ENCODE results near the gene OR10C1. TPM values are rescaled to one million over a fixed set of nuclear protein-coding genes. Genes with fewer than 3 reads are reported as not detected.

Gene OR10C1
- total RNA-seq, 1 experiment from 2014 or later: not detected

DNA sequence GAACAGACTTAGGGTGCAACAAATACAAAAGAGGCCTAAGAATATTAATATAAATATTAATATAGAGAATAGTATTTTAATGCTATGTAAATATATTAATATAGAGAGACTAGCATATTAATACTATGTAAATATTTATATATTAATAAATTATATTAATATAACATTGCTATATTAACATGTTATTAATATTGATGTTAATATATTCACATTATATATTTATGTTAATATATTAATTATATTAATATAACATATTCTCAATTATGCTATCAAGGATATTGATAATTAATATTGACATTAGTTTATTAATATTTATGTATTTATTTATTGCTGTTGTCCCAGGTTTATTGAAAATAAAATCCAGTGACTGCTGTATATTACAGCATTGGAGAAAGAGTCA, 49.8 kb downstream of the OR10C1 start:
- Histone ChIP-seq H3K9ac (ENCODE audit: low read length) (no peak overlapping the region), H3K4me3 (replicated peaks in 1 of 2; ENCODE audit: low read depth in 1 of 2, low read length in 2 of 2) (no peak overlapping the region), H3K27ac (ENCODE audit: low read depth, low read length) (no peak overlapping the region), H3K27me3 (ENCODE audit: insufficient read depth, low read length) (peaks cover 4% of the 10 kb centered on the region; the same call in 1 of the 2 replicates), H3K9me2 (ENCODE audit: insufficient read depth) (no peaks in the 10 kb centered on the region; the same call in 1 of the 2 replicates), H2AFZ (ENCODE audit: low read depth, low read length, poor library complexity, severe bottlenecking) (no peak overlapping the region), H3K79me2 (ENCODE audit: insufficient read depth, low read length) (no peaks in the 10 kb centered on the region), H4K20me1 (ENCODE audit: insufficient read depth) (no peaks in the 10 kb centered on the region), H3K36me3 (ENCODE audit: control insufficient read depth in 1 of 2, insufficient read depth in 2 of 2, low read length in 2 of 2) (no peaks in the 10 kb centered on the region), H3K4me2 (ENCODE audit: low read length) (no peak overlapping the region), H3K9me3 (ENCODE audit: control insufficient read depth in 1 of 2, insufficient read depth in 1 of 2, low read depth in 1 of 2, low read length in 2 of 2) (no peaks in the 10 kb centered on the region), H3K4me1 (ENCODE audit: control insufficient read depth in 1 of 2, insufficient read depth in 2 of 2, low read length in 2 of 2) (no peaks in the 10 kb centered on the region)
- intact Hi-C loops (cut with micrococcal nuclease): no loop called here
- ATAC-seq (no peak), DNase-seq (ENCODE audit: low read depth, low spot score) (no peak)
- BruUV-seq (replicated peaks): no TSS peak
- TF ChIP-seq CBX3 (IDR thresholded peaks at IDR 0.05; ENCODE audit: low read depth) (no peak), SIN3A (IDR thresholded peaks at IDR 0.05; ENCODE audit: low read depth) (no peak), RAD21 (IDR thresholded peaks at IDR 0.05; ENCODE audit: low read depth) (no peak), SRF (IDR thresholded peaks at IDR 0.05; ENCODE audit: low read depth) (no peak), FOSL1 (IDR thresholded peaks at IDR 0.05; ENCODE audit: low read depth) (no peak), ELF1 (IDR thresholded peaks at IDR 0.05; ENCODE audit: borderline replicate concordance, low read depth) (no peak), SP1 (IDR thresholded peaks at IDR 0.05; ENCODE audit: low read depth) (no peak), POLR2AphosphoS5 (IDR thresholded peaks at IDR 0.05; ENCODE audit: low read depth, low read length) (no peak), TCF7L2 (IDR thresholded peaks at IDR 0.05; ENCODE audit: borderline replicate concordance, extremely low read depth, insufficient read depth, insufficient read length) (no peak), EZH2phosphoT487 (IDR thresholded peaks at IDR 0.05; ENCODE audit: borderline replicate concordance) (no peak), ZNF274 (IDR thresholded peaks at IDR 0.05; ENCODE audit: low read depth, low read length) (no peak), ZFX (IDR thresholded peaks at IDR 0.05) (no peak), JUND (IDR thresholded peaks at IDR 0.05) (no peak)
- TF ChIP-seq, protein P1, sequence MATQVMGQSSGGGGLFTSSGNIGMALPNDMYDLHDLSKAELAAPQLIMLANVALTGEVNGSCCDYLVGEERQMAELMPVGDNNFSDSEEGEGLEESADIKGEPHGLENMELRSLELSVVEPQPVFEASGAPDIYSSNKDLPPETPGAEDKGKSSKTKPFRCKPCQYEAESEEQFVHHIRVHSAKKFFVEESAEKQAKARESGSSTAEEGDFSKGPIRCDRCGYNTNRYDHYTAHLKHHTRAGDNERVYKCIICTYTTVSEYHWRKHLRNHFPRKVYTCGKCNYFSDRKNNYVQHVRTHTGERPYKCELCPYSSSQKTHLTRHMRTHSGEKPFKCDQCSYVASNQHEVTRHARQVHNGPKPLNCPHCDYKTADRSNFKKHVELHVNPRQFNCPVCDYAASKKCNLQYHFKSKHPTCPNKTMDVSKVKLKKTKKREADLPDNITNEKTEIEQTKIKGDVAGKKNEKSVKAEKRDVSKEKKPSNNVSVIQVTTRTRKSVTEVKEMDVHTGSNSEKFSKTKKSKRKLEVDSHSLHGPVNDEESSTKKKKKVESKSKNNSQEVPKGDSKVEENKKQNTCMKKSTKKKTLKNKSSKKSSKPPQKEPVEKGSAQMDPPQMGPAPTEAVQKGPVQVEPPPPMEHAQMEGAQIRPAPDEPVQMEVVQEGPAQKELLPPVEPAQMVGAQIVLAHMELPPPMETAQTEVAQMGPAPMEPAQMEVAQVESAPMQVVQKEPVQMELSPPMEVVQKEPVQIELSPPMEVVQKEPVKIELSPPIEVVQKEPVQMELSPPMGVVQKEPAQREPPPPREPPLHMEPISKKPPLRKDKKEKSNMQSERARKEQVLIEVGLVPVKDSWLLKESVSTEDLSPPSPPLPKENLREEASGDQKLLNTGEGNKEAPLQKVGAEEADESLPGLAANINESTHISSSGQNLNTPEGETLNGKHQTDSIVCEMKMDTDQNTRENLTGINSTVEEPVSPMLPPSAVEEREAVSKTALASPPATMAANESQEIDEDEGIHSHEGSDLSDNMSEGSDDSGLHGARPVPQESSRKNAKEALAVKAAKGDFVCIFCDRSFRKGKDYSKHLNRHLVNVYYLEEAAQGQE (IDR thresholded peaks at IDR 0.05; ENCODE audit: low read depth): no peak
- TF ChIP-seq, protein P2, sequence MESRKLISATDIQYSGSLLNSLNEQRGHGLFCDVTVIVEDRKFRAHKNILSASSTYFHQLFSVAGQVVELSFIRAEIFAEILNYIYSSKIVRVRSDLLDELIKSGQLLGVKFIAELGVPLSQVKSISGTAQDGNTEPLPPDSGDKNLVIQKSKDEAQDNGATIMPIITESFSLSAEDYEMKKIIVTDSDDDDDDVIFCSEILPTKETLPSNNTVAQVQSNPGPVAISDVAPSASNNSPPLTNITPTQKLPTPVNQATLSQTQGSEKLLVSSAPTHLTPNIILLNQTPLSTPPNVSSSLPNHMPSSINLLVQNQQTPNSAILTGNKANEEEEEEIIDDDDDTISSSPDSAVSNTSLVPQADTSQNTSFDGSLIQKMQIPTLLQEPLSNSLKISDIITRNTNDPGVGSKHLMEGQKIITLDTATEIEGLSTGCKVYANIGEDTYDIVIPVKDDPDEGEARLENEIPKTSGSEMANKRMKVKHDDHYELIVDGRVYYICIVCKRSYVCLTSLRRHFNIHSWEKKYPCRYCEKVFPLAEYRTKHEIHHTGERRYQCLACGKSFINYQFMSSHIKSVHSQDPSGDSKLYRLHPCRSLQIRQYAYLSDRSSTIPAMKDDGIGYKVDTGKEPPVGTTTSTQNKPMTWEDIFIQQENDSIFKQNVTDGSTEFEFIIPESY (IDR thresholded peaks at IDR 0.05; ENCODE audit: extremely low read depth, insufficient replicate concordance, low read length): no peak
- TF ChIP-seq, protein P3, sequence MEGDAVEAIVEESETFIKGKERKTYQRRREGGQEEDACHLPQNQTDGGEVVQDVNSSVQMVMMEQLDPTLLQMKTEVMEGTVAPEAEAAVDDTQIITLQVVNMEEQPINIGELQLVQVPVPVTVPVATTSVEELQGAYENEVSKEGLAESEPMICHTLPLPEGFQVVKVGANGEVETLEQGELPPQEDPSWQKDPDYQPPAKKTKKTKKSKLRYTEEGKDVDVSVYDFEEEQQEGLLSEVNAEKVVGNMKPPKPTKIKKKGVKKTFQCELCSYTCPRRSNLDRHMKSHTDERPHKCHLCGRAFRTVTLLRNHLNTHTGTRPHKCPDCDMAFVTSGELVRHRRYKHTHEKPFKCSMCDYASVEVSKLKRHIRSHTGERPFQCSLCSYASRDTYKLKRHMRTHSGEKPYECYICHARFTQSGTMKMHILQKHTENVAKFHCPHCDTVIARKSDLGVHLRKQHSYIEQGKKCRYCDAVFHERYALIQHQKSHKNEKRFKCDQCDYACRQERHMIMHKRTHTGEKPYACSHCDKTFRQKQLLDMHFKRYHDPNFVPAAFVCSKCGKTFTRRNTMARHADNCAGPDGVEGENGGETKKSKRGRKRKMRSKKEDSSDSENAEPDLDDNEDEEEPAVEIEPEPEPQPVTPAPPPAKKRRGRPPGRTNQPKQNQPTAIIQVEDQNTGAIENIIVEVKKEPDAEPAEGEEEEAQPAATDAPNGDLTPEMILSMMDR (IDR thresholded peaks at IDR 0.05 in 2 of 3, conservative IDR thresholded peaks at IDR 0.05 in 1 of 3; ENCODE audit: borderline replicate concordance in 1 of 3, insufficient read depth in 1 of 3, low read depth in 2 of 3, low read length in 2 of 3): no peak
- ChIA-PET RAD21 (ENCODE audit: low non-redundant PET in 1 of 2, low total read pairs in 2 of 2, uncharacterized antibody in 2 of 2, unreplicated experiment in 2 of 2) (no interaction called here), POLR2A (no interaction called here), CTCF (no interaction called here)
